SK-N-SH treated with all-trans-retinoic acid at 6 μM for 48 hours (cell line): ENCODE measurements around the gene KLF17.

ENCODE experiments used
- TCF4 ChIP-seq: fragments of 250-450 bp; sonication (Bioruptor Pico); IDR thresholded peaks from 2 replicates; pipeline ENCODE4 v1.8.0; 2021; ENCODE audit warnings: mild to moderate bottlenecking, moderate library complexity, borderline replicate concordance
- ZFP3 ChIP-seq: fragments of 250-450 bp; sonication (Bioruptor Pico); IDR thresholded peaks from 2 replicates; pipeline ENCODE4 v1.5.0; 2020; ENCODE audit warnings: mild to moderate bottlenecking, moderate library complexity
- ZFP30 ChIP-seq: fragments of 450-650 bp; formaldehyde crosslinking; IDR thresholded peaks from 2 replicates; pipeline ENCODE4 v1.5.0; 2022; ENCODE audit warnings: mild to moderate bottlenecking, moderate library complexity
- ZNF70 ChIP-seq: fragments of 450-650 bp; formaldehyde crosslinking; IDR thresholded peaks from 2 replicates; pipeline ENCODE4 v1.5.0; 2020; ENCODE audit warnings: mild to moderate bottlenecking, moderate library complexity

GRCh38 chr1:44147582-44147981 lies 29.0 kb downstream of the KLF17 start:
- no peak for TF ChIP-seq ZNF70
- no peak for TF ChIP-seq ZFP30 (CRISPR knock-in tag)
- no peak for TF ChIP-seq TCF4
- no peak for TF ChIP-seq ZFP3 (CRISPR knock-in tag)
